Suprapubic skin (tissue), 4 donors: ENCODE measurements around the gene MYMK.

Source experiments
- CTCF ChIP-seq, 2 donors: fragments of 200-600 bp in 1 of 2; fragments of 450-650 bp in 1 of 2; sonication (generic) in 1 of 2; IDR thresholded peaks; one replicate each; pipeline ENCODE4 v1.5.1; 2016 to 2019; ENCODE audit warnings: antibody characterized with exemption in 2 of 2, mild to moderate bottlenecking in 1 of 2, moderate library complexity in 1 of 2
- EP300 ChIP-seq: sonication (generic); formaldehyde crosslinking; IDR thresholded peaks from one replicate; pipeline ENCODE4 v1.6.1; 2017; ENCODE audit warnings: antibody characterized with exemption
- POLR2AphosphoS5 ChIP-seq, 3 donors: sonication (generic); formaldehyde crosslinking; IDR thresholded peaks; one replicate each; pipeline ENCODE4 v1.6.1; 2017; ENCODE audit warnings: antibody characterized with exemption in 3 of 3

- no peak for TF ChIP-seq CTCF (IDR thresholded peaks at IDR 0.05)
- TF ChIP-seq POLR2AphosphoS5 (IDR thresholded peaks at IDR 0.05) = no peak
- TF ChIP-seq EP300 = no peak
These were observed 5.1 kb downstream of the MYMK start for GRCh38 chr9:133519693-133520092.
